Panc1 (cell line): Measurements from ENCODE around the gene GABRG3.

Experiments used
- CTCF ChIP-seq: fragments of 450-650 bp; IDR thresholded peaks from 2 replicates; pipeline ENCODE4 v1.5.1; 2017; ENCODE audit warnings: mild to moderate bottlenecking
- POLR2AphosphoS5 ChIP-seq: IDR thresholded peaks from 2 replicates; pipeline ENCODE4 v1.6.1; 2012; ENCODE audit warnings: mild to moderate bottlenecking, low read depth, low read length, moderate library complexity
- REST ChIP-seq, 2 experiments: IDR thresholded peaks; 2 replicates each; pipeline ENCODE4 v1.6.1; 2011 to 2012; ENCODE audit warnings: low read depth in 2 of 2, control low read depth in 1 of 2, low read length in 1 of 2, mild to moderate bottlenecking in 1 of 2, moderate library complexity in 1 of 2; ENCODE audit not compliant: insufficient read depth in 1 of 2
- SIN3A ChIP-seq: IDR thresholded peaks from 2 replicates; pipeline ENCODE4 v1.6.1; 2012; ENCODE audit warnings: low read depth, mild to moderate bottlenecking, low read length, moderate library complexity, borderline replicate concordance; ENCODE audit not compliant: insufficient read depth

DNA sequence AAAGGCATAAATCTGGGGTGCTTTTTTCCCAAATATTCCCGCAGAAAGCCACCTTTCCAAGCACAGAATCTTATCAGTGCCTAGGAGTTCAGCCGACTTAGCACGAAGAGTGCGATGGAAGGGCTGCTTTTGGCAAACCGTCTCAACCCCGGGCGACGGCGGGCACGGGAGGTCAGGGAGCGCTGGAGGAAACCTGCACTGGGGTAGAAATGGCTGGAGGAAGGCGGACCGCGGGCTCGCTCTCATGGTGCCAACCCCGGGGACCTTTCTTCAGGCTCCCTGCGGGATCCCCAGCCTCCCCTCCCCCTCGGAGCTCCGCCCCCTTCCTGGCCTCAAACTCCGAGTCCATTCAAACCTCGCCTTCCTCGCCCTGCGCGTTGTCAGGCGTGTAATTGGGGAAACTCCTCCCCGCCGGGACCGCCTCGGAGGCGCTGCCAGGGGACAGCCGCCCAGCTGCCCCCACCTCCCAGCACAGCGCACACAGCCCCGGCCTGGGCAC lies at the start of gene GABRG3:
- TF ChIP-seq REST (IDR thresholded peaks at IDR 0.05; ENCODE audit: insufficient read depth in 1 of 2, low read depth in 2 of 2, low read length in 1 of 2): no peak
- TF ChIP-seq CTCF: no peak
- no peak for TF ChIP-seq POLR2AphosphoS5
- TF ChIP-seq SIN3A: no peak
